ENCODE data around the gene JCAD.

JCAD gene

GRCh38 chr10:30072068-30072467 is 12.7 kb upstream of the JCAD start:
- no peak for DNase-seq

- no peak for DNase-seq
Observed at GRCh38 chr10:30070001-30070685, 10.8 kb upstream of the JCAD start.

- no peak for DNase-seq
Observed at GRCh38 chr10:30068492-30069223, 9.3 kb upstream of the JCAD start.

DNA sequence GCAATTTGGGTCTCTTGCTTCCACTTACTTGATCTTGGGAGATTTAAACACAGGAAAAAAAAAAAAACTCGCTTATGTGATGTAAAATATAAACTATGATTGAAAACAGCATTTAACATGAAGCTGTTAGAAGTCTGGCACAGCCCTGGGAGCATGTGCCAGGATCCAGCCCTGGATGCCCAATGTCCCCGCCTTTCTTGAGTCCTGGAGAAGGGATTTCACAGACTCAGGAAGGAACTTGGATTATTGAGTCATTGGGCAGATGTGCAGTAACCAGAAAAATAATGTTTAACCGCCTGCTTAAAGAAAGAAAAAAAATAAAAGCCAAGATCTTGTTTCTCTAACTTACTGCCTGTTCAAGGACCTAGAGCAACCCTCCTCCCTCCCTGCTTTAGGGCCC is 3.7 kb upstream of the JCAD start:
- DNase-seq, result peak; percentile 83

GRCh38 chr10:30062582-30062981 is 3.2 kb upstream of the JCAD start:
- no peak for DNase-seq

- DNase-seq, result no peak
Observed at GRCh38 chr10:30062090-30062489, 2.7 kb upstream of the JCAD start.

DNA sequence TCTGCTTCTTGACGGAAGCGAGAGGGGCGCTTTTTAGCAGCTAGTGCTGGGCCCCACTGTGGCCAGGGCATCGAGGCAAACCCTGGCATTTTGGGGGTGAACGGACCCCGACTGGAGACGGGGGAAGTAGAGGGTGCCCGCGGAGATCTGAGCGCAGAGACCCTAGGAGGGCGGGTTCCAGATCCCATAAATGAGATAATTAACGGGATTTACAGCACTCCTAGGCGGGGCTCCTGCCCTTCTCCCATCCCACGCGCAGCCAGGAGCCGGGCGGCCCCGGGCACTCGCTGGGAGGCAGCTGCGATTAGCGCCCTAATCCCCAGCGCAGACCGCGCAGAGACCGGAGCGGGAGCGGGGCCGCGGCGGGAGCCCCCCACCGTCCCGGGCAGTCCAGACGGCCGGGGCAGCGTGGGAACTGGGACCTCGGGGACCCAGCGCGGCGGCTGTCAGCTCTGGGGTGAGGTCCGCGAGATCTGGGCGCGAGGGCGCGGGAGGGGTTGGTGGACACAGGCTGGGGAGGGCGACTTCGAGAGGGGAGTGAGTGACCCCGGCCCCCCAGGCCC is 735 bp downstream of the JCAD start:
- peak; percentile 42 for DNase-seq

DNA sequence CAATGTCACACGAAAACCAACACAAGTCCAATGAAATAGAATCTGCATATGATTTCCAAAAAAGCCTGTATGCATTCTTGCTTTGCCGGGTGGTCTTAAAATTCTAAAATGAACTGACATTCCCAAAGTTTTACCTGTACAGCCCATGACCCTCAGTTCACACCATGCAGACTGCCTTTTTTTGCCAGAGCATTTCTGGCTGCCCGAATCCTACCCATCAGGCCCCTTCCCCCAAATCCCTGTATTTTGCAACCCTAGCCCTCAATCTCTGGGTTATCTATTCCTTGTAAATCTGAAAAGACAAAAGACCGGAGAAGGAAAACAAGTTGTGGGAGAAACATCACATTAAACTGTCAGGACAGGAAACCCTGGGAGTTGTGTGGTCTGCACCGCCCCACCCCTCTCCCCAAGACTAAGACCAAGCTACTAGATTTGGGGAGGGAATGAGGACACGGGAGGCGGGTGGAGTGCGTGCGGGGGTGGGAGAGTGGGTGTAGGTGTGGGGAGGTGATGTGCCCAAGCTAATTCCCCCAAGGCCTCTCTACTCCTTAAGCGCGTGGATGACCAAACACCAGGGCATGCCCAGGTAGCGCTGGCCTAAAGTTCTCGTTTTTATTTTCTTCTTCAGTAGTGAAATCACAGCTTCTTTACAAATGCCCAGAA is 1.4 kb downstream of the JCAD start:
- DNase-seq, result no peak

DNA sequence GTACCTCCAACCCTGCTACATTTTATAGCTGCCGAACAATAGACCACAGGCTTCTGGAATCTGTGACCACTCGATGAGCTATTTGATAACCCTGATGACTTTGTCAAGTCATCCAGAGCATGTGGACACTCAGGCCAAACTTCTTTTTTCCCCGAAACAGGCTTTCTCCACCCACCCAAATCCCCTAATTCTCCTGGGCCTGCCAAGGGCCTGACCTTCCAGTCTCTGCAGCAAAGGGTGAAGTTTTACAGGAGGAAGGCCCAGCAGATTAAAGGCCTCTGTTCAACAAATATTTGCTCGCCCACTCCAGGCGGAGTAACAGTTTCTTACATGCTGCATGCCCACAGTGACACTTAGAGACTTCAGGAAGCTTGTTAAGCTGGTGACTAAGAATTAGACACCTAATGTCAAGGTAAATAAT is 2.0 kb downstream of the JCAD start:
- no peak for DNase-seq

- DNase-seq, result no peak
Observed at GRCh38 chr10:30056767-30057355, 2.5 kb downstream of the JCAD start.

DNA sequence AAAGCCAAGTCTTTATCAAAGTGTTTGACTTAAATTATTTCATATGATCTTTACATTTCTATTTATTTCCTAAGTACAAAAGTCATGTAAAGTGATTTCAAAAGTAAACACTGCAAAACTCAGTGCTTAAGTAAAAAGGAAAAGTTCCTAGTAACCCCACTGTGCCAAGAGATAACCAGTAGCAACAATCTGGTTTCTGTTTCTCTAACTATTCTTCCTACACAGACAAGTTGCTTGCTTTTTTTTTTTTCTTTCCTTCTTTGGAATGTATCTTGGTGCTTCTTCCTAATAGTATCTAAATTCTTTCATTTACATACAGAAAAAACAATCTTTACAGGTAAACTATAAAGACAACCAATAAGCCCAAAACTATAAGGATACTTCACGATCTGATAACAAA is 3.1 kb downstream of the JCAD start:
- no peak for DNase-seq

DNA sequence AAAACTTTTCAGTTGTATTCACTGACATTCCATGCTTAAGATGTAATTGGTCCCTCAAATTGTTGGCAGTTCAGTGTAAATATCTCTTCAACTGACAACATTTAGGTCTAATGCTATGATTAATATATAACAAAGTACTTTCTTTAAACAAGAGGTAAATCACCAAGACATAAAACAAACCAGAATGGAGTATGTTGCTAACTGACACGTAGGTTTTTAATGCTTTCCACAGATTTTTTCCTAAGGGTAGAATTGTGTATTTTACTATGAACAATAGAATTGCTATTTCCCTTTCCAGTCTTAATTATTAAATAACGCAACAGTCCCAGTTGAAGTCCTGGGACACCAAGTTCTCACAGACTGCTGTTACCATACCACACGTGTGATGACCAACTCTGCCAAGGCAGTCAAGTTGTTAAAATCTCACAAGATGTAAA is 4.1 kb downstream of the JCAD start:
- DNase-seq, result no peak

DNA sequence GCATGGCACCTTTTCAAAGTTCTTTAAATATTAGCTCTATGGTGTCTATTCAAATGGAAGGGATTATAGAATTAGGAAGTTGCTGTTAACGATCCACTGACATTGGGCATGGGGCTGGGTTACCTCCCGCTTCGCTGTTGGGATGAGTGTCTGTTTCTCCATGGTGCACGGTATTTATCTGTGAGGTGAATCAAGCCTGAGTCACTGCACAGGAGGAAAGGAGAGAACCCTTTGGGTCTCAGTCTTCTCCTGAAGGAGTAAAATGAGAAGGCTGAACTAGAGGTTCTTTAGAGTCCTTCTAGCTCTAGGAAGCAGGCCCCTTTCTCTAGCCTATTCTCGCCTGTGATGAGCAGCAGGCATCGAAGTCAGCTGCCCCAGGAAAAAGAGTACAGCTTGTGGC is 7.3 kb downstream of the JCAD start:
- no peak for DNase-seq

- no peak for DNase-seq
Observed at GRCh38 chr10:30051220-30051619, 8.2 kb downstream of the JCAD start.

DNA sequence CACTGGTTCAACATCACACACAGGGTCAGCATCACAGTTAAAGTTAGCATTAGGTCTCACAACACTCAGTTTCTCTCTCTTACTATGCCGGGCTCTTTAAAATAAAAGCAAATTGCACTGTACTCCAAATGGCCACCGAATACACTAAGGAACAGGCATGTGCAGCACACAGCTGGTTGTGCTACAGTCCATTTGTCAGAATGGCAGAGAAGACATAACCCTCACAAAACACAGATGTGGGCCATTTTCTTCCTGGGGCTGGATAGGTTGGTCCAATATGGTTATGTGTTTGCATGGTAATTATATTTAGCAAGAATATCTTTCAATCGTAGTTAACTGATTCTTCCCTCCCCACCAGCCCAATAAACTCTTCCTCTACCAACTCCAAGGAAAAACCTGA is 9.0 kb downstream of the JCAD start:
- no peak for DNase-seq

- DNase-seq, result peak; percentile 66
Observed at GRCh38 chr10:30048768-30049517, 10.4 kb downstream of the JCAD start.

DNA sequence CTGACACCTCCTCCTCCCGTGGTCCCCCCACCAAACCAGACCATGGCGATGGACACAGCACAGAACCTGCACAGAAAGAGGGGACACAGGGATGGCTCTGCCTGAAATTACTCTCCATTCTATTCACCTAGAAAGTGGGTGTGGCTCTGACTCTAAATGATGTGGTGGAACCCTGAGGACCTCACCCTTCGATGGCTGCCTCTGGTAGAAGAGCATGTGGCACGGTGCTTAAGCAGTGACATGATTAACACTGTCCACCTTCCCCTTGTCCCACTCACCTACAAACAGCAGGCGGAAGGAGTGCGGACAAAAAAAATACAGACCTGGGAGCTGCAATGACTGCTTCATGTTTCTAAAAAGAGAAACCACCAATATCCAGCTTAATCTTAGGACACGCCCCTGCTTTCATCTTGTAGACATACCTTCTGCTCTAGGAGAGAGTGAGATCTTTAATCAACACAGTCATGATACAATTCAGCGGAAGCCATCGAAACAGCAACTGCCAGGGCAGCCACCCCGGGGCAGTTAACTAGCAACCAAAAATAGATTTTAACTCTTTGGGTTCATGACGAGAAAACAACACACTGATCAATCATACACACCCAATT is 11.4 kb downstream of the JCAD start:
- DNase-seq, result no peak

DNA sequence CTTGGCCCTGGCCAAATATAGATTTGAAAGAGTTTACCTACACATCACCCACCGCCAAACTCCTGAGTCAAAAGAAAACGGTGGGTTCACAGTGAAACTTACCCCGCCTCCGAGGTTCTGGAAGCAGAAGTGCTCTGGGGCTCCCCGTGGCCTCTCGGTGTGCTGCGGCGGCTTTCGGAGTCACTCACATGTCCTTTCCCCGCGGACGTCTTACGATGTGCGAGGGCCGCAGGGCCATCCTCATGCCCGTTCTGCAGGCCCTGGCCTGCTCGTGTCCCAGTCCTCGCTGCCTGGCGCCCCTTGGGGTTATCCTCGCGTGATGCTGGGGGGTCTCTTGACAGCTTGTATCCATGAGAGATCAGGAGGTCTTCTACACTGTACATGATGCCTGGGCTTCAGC is 12.0 kb downstream of the JCAD start:
- no peak for DNase-seq

DNA sequence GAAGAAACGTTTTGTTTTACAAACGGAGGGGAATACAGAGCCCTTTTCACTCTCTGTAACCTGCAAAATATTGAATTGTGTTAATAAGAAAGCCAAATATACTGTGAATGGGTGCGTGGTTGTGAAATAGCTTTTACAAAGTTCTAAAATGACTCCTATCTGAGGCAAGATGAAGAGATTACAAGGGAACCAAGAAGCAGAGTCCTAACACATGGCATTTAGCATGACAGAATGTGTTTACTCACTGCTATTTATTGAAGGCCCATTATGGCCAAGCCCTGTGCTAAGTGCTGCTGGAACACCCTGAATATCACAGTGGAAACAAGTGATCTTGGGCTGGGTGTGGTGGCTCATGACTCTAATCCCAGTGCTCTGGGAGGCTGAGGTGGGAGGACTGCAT is 12.9 kb downstream of the JCAD start:
- DNase-seq, result no peak

GRCh38 chr10:30045961-30046360 is 13.4 kb downstream of the JCAD start:
- no peak for DNase-seq

GRCh38 chr10:30043476-30044270 is 15.7 kb downstream of the JCAD start:
- DNase-seq, result no peak

Measured in left hindlimb (tissue), 1 donor.